GM10248 (cell line): Measurements from ENCODE around the gene CROCC2.

Source experiments
- CTCF ChIA-PET: fragments of 300-600 bp; sonication (Branson Sonifier 250); formaldehyde crosslinking; extraction: SDS; loops from one replicate; lab custom pipeline; 2021; ENCODE audit warnings: antibody characterized with exemption; lab: Yijun Ruan, JAX
- POLR2A ChIA-PET: fragments of 350-650 bp; sonication (Branson Sonifier 250); formaldehyde crosslinking; extraction: SDS; loops from one replicate; lab custom pipeline; 2020; ENCODE audit warnings: antibody characterized with exemption; lab: Yijun Ruan, JAX
- DNase-seq: peaks from one replicate; pipeline ENCODE4 v3.0.0; 2012; ENCODE audit errors: extremely low spot score
- TF ChIP-seq, protein P1 (sequence below): IDR thresholded peaks from 2 replicates; pipeline ENCODE4 v1.5.1; 2012; ENCODE audit warnings: mild to moderate bottlenecking, low read depth; ENCODE audit errors: extremely low read depth, missing control alignments, control extremely low read depth

The CROCC2 gene

GRCh38 chr2:240988571-240989271 lies 82.6 kb downstream of the CROCC2 start:
- no peak for DNase-seq
- ChIA-PET POLR2A (no interaction called here), CTCF (interaction anchor here (1.0 to 1.3 kb wide), 3 partner anchors 13 to 475 kb away, joined by 3 to 4 read pairs (median 4); no protein-coding TSS in a partner anchor)
- TF ChIP-seq, protein P1, sequence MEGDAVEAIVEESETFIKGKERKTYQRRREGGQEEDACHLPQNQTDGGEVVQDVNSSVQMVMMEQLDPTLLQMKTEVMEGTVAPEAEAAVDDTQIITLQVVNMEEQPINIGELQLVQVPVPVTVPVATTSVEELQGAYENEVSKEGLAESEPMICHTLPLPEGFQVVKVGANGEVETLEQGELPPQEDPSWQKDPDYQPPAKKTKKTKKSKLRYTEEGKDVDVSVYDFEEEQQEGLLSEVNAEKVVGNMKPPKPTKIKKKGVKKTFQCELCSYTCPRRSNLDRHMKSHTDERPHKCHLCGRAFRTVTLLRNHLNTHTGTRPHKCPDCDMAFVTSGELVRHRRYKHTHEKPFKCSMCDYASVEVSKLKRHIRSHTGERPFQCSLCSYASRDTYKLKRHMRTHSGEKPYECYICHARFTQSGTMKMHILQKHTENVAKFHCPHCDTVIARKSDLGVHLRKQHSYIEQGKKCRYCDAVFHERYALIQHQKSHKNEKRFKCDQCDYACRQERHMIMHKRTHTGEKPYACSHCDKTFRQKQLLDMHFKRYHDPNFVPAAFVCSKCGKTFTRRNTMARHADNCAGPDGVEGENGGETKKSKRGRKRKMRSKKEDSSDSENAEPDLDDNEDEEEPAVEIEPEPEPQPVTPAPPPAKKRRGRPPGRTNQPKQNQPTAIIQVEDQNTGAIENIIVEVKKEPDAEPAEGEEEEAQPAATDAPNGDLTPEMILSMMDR: no peak

GRCh38 chr2:240989451-240990265 lies 83.5 kb downstream of the CROCC2 start:
- CTCF ChIA-PET: interaction anchor here (1.3 kb wide), 1 partner anchor 75 kb away, joined by 3 read pairs; no protein-coding TSS in a partner anchor
- POLR2A ChIA-PET: no interaction called here
- no peak for DNase-seq
- TF ChIP-seq, protein P1: peak; percentile 19

DNA sequence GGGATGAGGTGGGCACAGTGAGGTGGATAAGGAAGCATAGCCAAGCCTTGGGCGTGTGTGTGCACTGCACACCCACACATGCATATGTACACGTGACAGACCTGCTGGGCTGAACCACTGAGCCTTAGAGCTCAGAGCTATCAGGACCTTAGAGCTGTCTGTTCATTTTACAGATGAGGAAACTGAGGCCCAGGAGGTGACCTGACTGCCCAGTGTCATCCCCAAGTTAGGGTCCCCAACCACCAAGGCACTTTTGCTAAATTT lies 84.1 kb downstream of the CROCC2 start:
- no peak for DNase-seq
- TF ChIP-seq, protein P1: no peak
- ChIA-PET POLR2A (no interaction called here), CTCF (no interaction called here)

GRCh38 chr2:240990726-240991377 lies 84.7 kb downstream of the CROCC2 start:
- POLR2A ChIA-PET: no interaction called here
- CTCF ChIA-PET: no interaction called here
- TF ChIP-seq, protein P1: no peak
- DNase-seq: no peak

GRCh38 chr2:240991378-240992263 lies 85.5 kb downstream of the CROCC2 start:
- TF ChIP-seq, protein P1: no peak
- ChIA-PET POLR2A (no interaction called here), CTCF (no interaction called here)
- no peak for DNase-seq

DNA sequence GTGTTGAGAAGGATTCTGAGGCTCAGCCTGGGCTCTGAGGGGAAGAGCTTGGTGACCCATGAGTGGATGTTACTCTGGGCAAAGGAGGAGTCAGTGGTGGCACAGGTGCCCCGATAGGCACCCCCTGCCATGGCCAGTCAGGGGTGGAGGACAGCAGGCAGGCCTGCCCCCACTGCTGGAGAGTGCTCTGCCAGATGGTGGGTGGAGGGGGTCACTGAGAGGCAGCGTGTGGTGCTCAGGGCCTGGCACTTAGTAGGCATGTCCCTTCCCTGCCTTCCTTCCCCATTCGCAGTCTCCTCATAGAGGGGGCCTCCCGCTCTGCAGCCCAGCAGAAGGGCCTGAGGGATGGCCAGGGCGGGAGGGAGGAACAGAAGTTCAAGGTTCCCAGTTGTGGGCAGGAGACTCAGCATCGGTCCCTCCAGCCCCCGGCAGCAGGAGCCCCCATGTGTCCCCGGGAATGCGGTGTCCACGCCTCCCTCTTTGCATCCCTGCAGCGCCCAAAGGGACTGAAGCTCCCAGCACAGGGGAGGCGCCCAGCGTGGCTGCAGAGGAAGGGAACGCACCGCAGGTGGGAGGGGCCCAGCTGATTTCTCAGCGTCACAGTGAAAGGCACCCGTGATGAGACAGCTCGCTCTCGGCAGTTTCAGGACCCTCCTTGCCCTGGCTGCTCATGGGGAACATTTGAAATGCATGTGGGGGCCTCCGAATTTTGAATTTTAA lies 86.6 kb downstream of the CROCC2 start:
- TF ChIP-seq, protein P1: no peak
- ChIA-PET CTCF (no interaction called here), POLR2A (no interaction called here)
- DNase-seq: no peak
